Breast epithelium (tissue), 3 donors: ENCODE results near the gene SPINT2.

Source experiments
- POLR2AphosphoS5 ChIP-seq, 3 donors: sonication (generic); formaldehyde crosslinking; IDR thresholded peaks; one replicate each; pipeline ENCODE4 v1.6.1; 2017; ENCODE audit warnings: antibody characterized with exemption in 3 of 3
- TF ChIP-seq, protein P1 (sequence below), 3 donors: fragments of 450-650 bp; IDR thresholded peaks; one replicate each; pipeline ENCODE4 v1.5.1; 2016 to 2017; ENCODE audit warnings: antibody characterized with exemption in 3 of 3, mild to moderate bottlenecking in 3 of 3, moderate library complexity in 3 of 3

DNA sequence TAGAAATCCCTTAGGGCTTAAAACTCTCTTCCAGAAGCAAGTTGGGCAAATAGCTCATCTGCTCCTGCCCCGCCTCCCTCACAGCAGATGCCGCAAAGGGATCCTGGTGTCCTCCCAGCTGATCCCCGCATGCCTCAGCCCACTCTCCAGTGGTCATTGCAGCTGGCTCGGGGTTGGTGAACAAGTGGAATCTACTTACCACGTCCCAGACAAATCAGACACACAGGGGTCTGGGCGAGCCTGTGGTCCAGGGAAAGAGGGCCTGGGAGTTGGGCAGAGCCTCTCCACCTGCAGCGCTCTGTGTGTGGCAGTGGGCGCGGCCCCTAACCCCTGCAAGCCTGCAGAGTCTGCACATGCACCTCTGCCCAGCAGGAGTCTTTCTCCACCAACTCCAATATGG is 28.9 kb downstream of the SPINT2 start:
- no peak for TF ChIP-seq POLR2AphosphoS5 (IDR thresholded peaks at IDR 0.05)
- TF ChIP-seq, protein P1, sequence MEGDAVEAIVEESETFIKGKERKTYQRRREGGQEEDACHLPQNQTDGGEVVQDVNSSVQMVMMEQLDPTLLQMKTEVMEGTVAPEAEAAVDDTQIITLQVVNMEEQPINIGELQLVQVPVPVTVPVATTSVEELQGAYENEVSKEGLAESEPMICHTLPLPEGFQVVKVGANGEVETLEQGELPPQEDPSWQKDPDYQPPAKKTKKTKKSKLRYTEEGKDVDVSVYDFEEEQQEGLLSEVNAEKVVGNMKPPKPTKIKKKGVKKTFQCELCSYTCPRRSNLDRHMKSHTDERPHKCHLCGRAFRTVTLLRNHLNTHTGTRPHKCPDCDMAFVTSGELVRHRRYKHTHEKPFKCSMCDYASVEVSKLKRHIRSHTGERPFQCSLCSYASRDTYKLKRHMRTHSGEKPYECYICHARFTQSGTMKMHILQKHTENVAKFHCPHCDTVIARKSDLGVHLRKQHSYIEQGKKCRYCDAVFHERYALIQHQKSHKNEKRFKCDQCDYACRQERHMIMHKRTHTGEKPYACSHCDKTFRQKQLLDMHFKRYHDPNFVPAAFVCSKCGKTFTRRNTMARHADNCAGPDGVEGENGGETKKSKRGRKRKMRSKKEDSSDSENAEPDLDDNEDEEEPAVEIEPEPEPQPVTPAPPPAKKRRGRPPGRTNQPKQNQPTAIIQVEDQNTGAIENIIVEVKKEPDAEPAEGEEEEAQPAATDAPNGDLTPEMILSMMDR (IDR thresholded peaks at IDR 0.05): no peak
